HCT116 (cell line): ENCODE measurements around the gene RUFY1. TPM values are rescaled to one million over a fixed set of nuclear protein-coding genes. Genes with fewer than 3 reads are reported as not detected.
A peak's percentile ranks its signal among the peaks of the same experiment; 100 is the strongest.

Experiments used
- ATAC-seq: fragments of 200-7000 bp; cut with Tn5 transposase; 2 replicates; pipeline ENCODE4 v1.9.1; 2020; ENCODE audit warnings: mild to moderate bottlenecking, moderate library complexity
- BruUV-seq: library from RNA; stranded (reverse); fragments of 400-500 nt; replicated peaks from 2 replicates; lab custom pipeline; 2021; lab: Mats Ljungman, UMichigan
- CTCF ChIA-PET: fragments of 300-600 bp; sonication (Branson Sonifier 250); formaldehyde crosslinking; loops from one replicate; lab custom pipeline; 2021; ENCODE audit warnings: antibody characterized with exemption; lab: Charles Lee
- POLR2A ChIA-PET: fragments of 300-600, 350-600 bp; sonication (Branson Sonifier 250); formaldehyde crosslinking; loops from one replicate; lab custom pipeline; 2021; ENCODE audit warnings: antibody characterized with exemption; lab: Charles Lee
- RAD21 ChIA-PET, 2 experiments: fragments of 300-600 bp; sonication (Branson Sonifier 250); formaldehyde crosslinking; loops; one replicate each; lab custom pipeline; 2023; ENCODE audit warnings: low total read pairs in 2 of 2; ENCODE audit not compliant: uncharacterized antibody in 2 of 2, unreplicated experiment in 2 of 2, low non-redundant PET in 1 of 2; lab: Charles Lee
- DNase-seq: peaks from one replicate; pipeline ENCODE4 v3.0.0-alpha.2; 2010; ENCODE audit warnings: low read depth, low spot score
- H2AFZ ChIP-seq: fragments of 200-600 bp; shearing (Covaris generic), sonication (generic); 2 replicates; pipeline ENCODE4 v1.6.1; 2017; ENCODE audit warnings: low read depth, mixed run types, mixed read lengths, antibody characterized with exemption, low read length; ENCODE audit not compliant: poor library complexity, severe bottlenecking
- H3K27ac ChIP-seq: 2 replicates; pipeline ENCODE4 v1.5.1; 2012; ENCODE audit warnings: low read depth, low read length
- H3K27me3 ChIP-seq: fragments of 200-600 bp; sonication (generic); 2 replicates; pipeline ENCODE4 v1.6.1; 2016; ENCODE audit warnings: mixed run types, low read length, mixed read lengths; ENCODE audit not compliant: insufficient read depth
- H3K36me3 ChIP-seq, 2 experiments: fragments of 200-500 bp in 1 of 2; fragments of 200-600 bp in 1 of 2; sonication (Bioruptor generic) in 1 of 2; sonication (generic) in 1 of 2; 2 replicates each; pipeline versions ENCODE4 v1.5.1 to v1.6.1; 2014 to 2016; ENCODE audit warnings: low read length in 2 of 2, inconsistent platforms in 1 of 2, mixed read lengths in 1 of 2, mixed run types in 1 of 2; ENCODE audit not compliant: insufficient read depth in 2 of 2, control insufficient read depth in 1 of 2
- H3K4me1 ChIP-seq, 2 experiments: fragments of 200-600 bp in 1 of 2; sonication (generic) in 1 of 2; 2 replicates each; pipeline versions ENCODE4 v1.5.1 to v1.6.1; 2012 to 2017; ENCODE audit warnings: low read length in 2 of 2, inconsistent platforms in 1 of 2, mild to moderate bottlenecking in 1 of 2, mixed read lengths in 1 of 2, mixed run types in 1 of 2, moderate library complexity in 1 of 2; ENCODE audit not compliant: insufficient read depth in 2 of 2, control insufficient read depth in 1 of 2
- H3K4me2 ChIP-seq: fragments of 200-600 bp; sonication (generic); 2 replicates; pipeline ENCODE4 v1.6.1; 2017; ENCODE audit warnings: mixed run types, low read length, mixed read lengths
- H3K4me3 ChIP-seq, 2 experiments: fragments of 200-600 bp in 1 of 2; sonication (generic) in 1 of 2; replicated peaks in 1 of 2; 2 replicates each; pipeline ENCODE4 v1.5.1; 2011 to 2016; ENCODE audit warnings: low read length in 2 of 2, control low read depth in 1 of 2, low read depth in 1 of 2, mild to moderate bottlenecking in 1 of 2, mixed read lengths in 1 of 2, mixed run types in 1 of 2
- H3K79me2 ChIP-seq: fragments of 200-600 bp; sonication (generic); 2 replicates; pipeline ENCODE4 v1.6.1; 2017; ENCODE audit warnings: mild to moderate bottlenecking, mixed run types, low read length, moderate library complexity, mixed read lengths; ENCODE audit not compliant: insufficient read depth
- H3K9ac ChIP-seq: fragments of 200-600 bp; sonication (generic); 2 replicates; pipeline ENCODE4 v1.6.1; 2016; ENCODE audit warnings: low read length, mixed read lengths
- H3K9me2 ChIP-seq: fragments of 200-600 bp; sonication (generic), shearing (Covaris generic); 2 replicates; pipeline ENCODE4 v1.6.1; 2017; ENCODE audit warnings: mixed run types, mild to moderate bottlenecking, moderate library complexity; ENCODE audit not compliant: insufficient read depth
- H3K9me3 ChIP-seq, 2 experiments: fragments of 200-500 bp in 1 of 2; fragments of 200-600 bp in 1 of 2; sonication (Bioruptor generic) in 1 of 2; sonication (generic) in 1 of 2; 2 replicates each; pipeline ENCODE4 v1.6.1; 2014 to 2017; ENCODE audit warnings: low read length in 2 of 2, mixed read lengths in 2 of 2, inconsistent platforms in 1 of 2, low read depth in 1 of 2, mild to moderate bottlenecking in 1 of 2, mixed run types in 1 of 2, moderate library complexity in 1 of 2; ENCODE audit not compliant: control insufficient read depth in 1 of 2, insufficient read depth in 1 of 2
- H4K20me1 ChIP-seq: fragments of 200-600 bp; sonication (generic), shearing (Covaris generic); 2 replicates; pipeline ENCODE4 v1.6.1; 2017; ENCODE audit warnings: mixed run types, mild to moderate bottlenecking, moderate library complexity; ENCODE audit not compliant: insufficient read depth
- CBX3 ChIP-seq: IDR thresholded peaks from 2 replicates; pipeline ENCODE4 v1.6.1; 2012; ENCODE audit warnings: low read depth
- CEBPB ChIP-seq: IDR thresholded peaks from 2 replicates; pipeline ENCODE4 v1.6.1; 2012; ENCODE audit warnings: low read depth
- EGR1 ChIP-seq: IDR thresholded peaks from 2 replicates; pipeline ENCODE4 v1.6.1; 2012; ENCODE audit warnings: low read depth
- ELF1 ChIP-seq: IDR thresholded peaks from 2 replicates; pipeline ENCODE4 v1.6.1; 2012; ENCODE audit warnings: low read depth, borderline replicate concordance
- EZH2phosphoT487 ChIP-seq: fragments of 200-600 bp; IDR thresholded peaks from 2 replicates; pipeline ENCODE4 v1.6.1; 2018; ENCODE audit warnings: antibody characterized with exemption, borderline replicate concordance
- FOSL1 ChIP-seq: IDR thresholded peaks from 2 replicates; pipeline ENCODE4 v1.6.1; 2012; ENCODE audit warnings: low read depth
- JUND ChIP-seq: IDR thresholded peaks from 2 replicates; pipeline ENCODE4 v1.6.1; 2012
- POLR2A ChIP-seq: IDR thresholded peaks from 2 replicates; pipeline ENCODE4 v1.7.0; 2011; ENCODE audit warnings: borderline replicate concordance; ENCODE audit not compliant: insufficient read depth, insufficient read length; ENCODE audit errors: extremely low read depth
- POLR2AphosphoS5 ChIP-seq: IDR thresholded peaks from 2 replicates; pipeline ENCODE4 v1.6.1; 2011; ENCODE audit warnings: mild to moderate bottlenecking, low read depth, low read length, moderate library complexity
- RAD21 ChIP-seq: IDR thresholded peaks from 2 replicates; pipeline ENCODE4 v1.6.1; 2012; ENCODE audit warnings: low read depth, mild to moderate bottlenecking
- SIN3A ChIP-seq: IDR thresholded peaks from 2 replicates; pipeline ENCODE4 v1.6.1; 2012; ENCODE audit warnings: low read depth
- TCF7L2 ChIP-seq: IDR thresholded peaks from 2 replicates; pipeline ENCODE4 v1.7.0; 2011; ENCODE audit warnings: borderline replicate concordance, inconsistent platforms; ENCODE audit not compliant: insufficient read depth, insufficient read length; ENCODE audit errors: extremely low read depth
- YY1 ChIP-seq: IDR thresholded peaks from 2 replicates; pipeline ENCODE4 v1.6.1; 2011; ENCODE audit warnings: low read length, low read depth, moderate library complexity, mild to moderate bottlenecking; ENCODE audit not compliant: insufficient replicate concordance; ENCODE audit errors: extremely low read depth
- ZFX ChIP-seq: fragments of 450-650 bp; IDR thresholded peaks from 2 replicates; pipeline ENCODE4 v1.6.1; 2017
- ZNF274 ChIP-seq: fragments of 200-500 bp; sonication (Bioruptor generic); IDR thresholded peaks from 2 replicates; pipeline ENCODE4 v1.6.1; 2014; ENCODE audit warnings: mild to moderate bottlenecking, low read depth, low read length, inconsistent platforms
- intact Hi-C: fragments of 100-400 bp; cut with micrococcal nuclease; formaldehyde crosslinking; loops from 2 replicates; pipeline ENCODE4 v1.10.0; 2022
- total RNA-seq: library from RNA; stranded (reverse); gene quantifications from one replicate; pipeline ENCODE4 v1.2.1, GENCODE V29; 2021; ENCODE audit not compliant: unreplicated experiment
- TF ChIP-seq, protein P1 (sequence below): IDR thresholded peaks from 2 replicates; pipeline ENCODE4 v1.6.1; 2012
- TF ChIP-seq, protein P2 (sequence below), 3 experiments: fragments of 200-600 bp in 1 of 3; sonication (generic) in 1 of 3; IDR thresholded peaks in 2 of 3; conservative IDR thresholded peaks in 1 of 3; 2 replicates each; pipeline ENCODE4 v1.5.1; 2012 to 2017; ENCODE audit warnings: low read depth in 2 of 3, low read length in 2 of 3, antibody characterized with exemption in 1 of 3, borderline replicate concordance in 1 of 3, control low read depth in 1 of 3, mild to moderate bottlenecking in 1 of 3, mixed read lengths in 1 of 3, mixed run types in 1 of 3, moderate library complexity in 1 of 3; ENCODE audit not compliant: insufficient read depth in 1 of 3

The RUFY1 gene
- total RNA-seq, 1 experiment from 2014 or later, result 32.9 TPM

DNA sequence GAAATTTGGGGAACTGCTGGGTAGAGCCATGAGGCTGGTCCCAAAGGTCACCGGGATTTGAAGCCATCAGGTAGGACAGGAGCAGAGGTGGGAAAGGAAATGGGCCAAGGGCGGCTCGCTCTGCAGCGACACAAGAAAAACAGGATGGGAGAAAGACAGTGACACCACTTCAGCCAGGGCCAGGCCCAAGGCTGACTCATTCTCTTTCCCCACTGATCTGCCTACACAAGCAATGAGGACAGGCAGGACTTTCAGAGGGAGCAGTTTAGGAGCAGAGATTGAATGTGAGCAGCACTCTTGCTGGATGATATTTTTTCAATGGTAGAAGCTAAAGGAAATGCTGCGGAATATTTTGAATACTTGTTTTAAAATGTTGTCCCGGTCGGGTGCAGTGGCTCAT, 3.5 kb downstream of the RUFY1 start:
- no peaks in the 10 kb centered on the region for H3K9me2 ChIP-seq
- intact Hi-C loops, result no loop called here
- H3K9me3 ChIP-seq, result no peaks in the 10 kb centered on the region
- no peaks in the 10 kb centered on the region for H4K20me1 ChIP-seq
- DNase-seq, result no peak
- no peak overlapping the region for H3K9ac ChIP-seq
- TF ChIP-seq EGR1, result no peak
- TF ChIP-seq, protein P1, sequence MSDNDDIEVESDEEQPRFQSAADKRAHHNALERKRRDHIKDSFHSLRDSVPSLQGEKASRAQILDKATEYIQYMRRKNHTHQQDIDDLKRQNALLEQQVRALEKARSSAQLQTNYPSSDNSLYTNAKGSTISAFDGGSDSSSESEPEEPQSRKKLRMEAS, result no peak
- TF ChIP-seq SIN3A, result no peak
- no peak for TF ChIP-seq POLR2A
- no peak for TF ChIP-seq TCF7L2
- no peak for TF ChIP-seq FOSL1
- no peak for TF ChIP-seq RAD21
- TF ChIP-seq EZH2phosphoT487, result no peak
- no peak for TF ChIP-seq YY1
- ATAC-seq, result no peak
- ChIA-PET CTCF (no interaction called here), POLR2A (no interaction called here), RAD21 (no interaction called here)
- peaks cover 23 to 46% of the 10 kb centered on the region in 2 experiments for H3K4me1 ChIP-seq
- peak overlapping the region; percentile 18; the same call in 1 of the 2 replicates for H3K27ac ChIP-seq
- BruUV-seq, result no TSS peak
- H3K79me2 ChIP-seq, result peaks cover 66% of the 10 kb centered on the region
- H3K27me3 ChIP-seq, result no peaks in the 10 kb centered on the region
- no peak overlapping the region for H3K4me3 ChIP-seq
- no peak overlapping the region for H2AFZ ChIP-seq
- peak overlapping the region; percentile 41; the same call in 1 of the 2 replicates for H3K4me2 ChIP-seq
- no peaks in the 10 kb centered on the region for H3K36me3 ChIP-seq

- Histone ChIP-seq H3K79me2 (peaks cover 69% of the 10 kb centered on the region), H3K9me3 (no peaks in the 10 kb centered on the region), H3K9me2 (no peaks in the 10 kb centered on the region), H3K4me2 (no peak overlapping the region), H3K27me3 (no peaks in the 10 kb centered on the region), H2AFZ (no peak overlapping the region), H3K4me3 (no peak overlapping the region), H3K4me1 (peaks cover 19 to 42% of the 10 kb centered on the region in 2 experiments), H3K27ac (no peak overlapping the region), H4K20me1 (no peaks in the 10 kb centered on the region), H3K9ac (no peak overlapping the region), H3K36me3 (no peaks in the 10 kb centered on the region)
- ATAC-seq, result no peak
- POLR2A ChIA-PET, result no interaction called here
- TF ChIP-seq ZFX, result no peak
- no peak for TF ChIP-seq ELF1
- TF ChIP-seq CBX3, result no peak
- no peak for TF ChIP-seq CEBPB
- TF ChIP-seq JUND, result no peak
- TF ChIP-seq EZH2phosphoT487, result no peak
- no peak for TF ChIP-seq RAD21
- TF ChIP-seq EGR1, result no peak
- TF ChIP-seq, protein P2, sequence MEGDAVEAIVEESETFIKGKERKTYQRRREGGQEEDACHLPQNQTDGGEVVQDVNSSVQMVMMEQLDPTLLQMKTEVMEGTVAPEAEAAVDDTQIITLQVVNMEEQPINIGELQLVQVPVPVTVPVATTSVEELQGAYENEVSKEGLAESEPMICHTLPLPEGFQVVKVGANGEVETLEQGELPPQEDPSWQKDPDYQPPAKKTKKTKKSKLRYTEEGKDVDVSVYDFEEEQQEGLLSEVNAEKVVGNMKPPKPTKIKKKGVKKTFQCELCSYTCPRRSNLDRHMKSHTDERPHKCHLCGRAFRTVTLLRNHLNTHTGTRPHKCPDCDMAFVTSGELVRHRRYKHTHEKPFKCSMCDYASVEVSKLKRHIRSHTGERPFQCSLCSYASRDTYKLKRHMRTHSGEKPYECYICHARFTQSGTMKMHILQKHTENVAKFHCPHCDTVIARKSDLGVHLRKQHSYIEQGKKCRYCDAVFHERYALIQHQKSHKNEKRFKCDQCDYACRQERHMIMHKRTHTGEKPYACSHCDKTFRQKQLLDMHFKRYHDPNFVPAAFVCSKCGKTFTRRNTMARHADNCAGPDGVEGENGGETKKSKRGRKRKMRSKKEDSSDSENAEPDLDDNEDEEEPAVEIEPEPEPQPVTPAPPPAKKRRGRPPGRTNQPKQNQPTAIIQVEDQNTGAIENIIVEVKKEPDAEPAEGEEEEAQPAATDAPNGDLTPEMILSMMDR (IDR thresholded peaks at IDR 0.05 in 2 of 3, conservative IDR thresholded peaks at IDR 0.05 in 1 of 3; ENCODE audit: borderline replicate concordance in 1 of 3, insufficient read depth in 1 of 3, low read depth in 2 of 3, low read length in 2 of 3), result no peak
- TF ChIP-seq SIN3A, result no peak
- TF ChIP-seq ZNF274, result no peak
- TF ChIP-seq POLR2AphosphoS5, result no peak
- TF ChIP-seq, protein P1, result no peak
- TF ChIP-seq POLR2A, result no peak
- intact Hi-C loops, result loop anchor here (5.0 kb wide), 1 partner anchor 67 kb away; the partner anchor contains the start of gene HNRNPH1
- CTCF ChIA-PET, result no interaction called here
- no peak for DNase-seq
- BruUV-seq, result no TSS peak
- RAD21 ChIA-PET, result no interaction called here
Measured at GRCh38 chr5:179554981-179555380, 4.6 kb downstream of the RUFY1 start.
